ENCODE data around the gene UGT2B7. TPM values are rescaled to one million over a fixed set of nuclear protein-coding genes. Genes with fewer than 3 reads are reported as not detected.
"Not testable (repeated sequence)": the region's sequence is repeated elsewhere in the genome, so short reads cannot be mapped to it uniquely, and the experiment has no call there.

The UGT2B7 gene
- polyA plus RNA-seq, 1 of the 3 experiments (the other 2 are of a cell fraction) = not detected

DNA sequence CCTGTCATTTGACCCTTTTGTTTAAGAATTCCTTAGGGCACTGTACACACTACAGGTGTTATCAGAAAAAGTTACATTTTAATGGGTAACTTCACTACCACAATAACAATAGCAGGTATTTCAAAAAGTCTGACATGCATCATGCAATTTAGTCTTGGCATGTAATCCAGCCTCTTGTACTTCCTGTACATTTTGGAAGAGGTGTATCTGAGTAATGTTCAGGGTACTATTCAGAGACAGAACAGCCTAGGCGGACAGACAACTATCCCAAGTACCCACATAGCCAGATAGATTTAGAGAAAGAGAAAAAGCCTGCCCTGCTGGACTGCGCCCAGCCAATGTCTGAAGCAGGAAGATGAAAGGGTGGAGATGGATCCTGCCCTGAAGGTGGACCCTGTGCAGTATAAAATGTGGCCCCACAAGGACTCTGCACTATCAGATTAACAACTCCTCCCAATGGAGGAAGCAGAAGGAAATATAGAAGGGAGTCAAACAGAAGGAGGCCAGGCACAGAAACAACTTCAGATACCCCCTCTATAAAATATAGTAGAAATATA lies 8.5 kb downstream of the UGT2B7 start:
- no peak for DNase-seq
- no peak overlapping the region for H3K9ac ChIP-seq
- TF ChIP-seq MXI1 (IDR thresholded peaks at IDR 0.05; ENCODE audit: low read depth, low read length) (no peak), EZH2phosphoT487 (IDR thresholded peaks at IDR 0.05; ENCODE audit: borderline replicate concordance, low read depth) (no peak), RCOR1 (IDR thresholded peaks at IDR 0.05; ENCODE audit: low read length) (no peak), GABPA (IDR thresholded peaks at IDR 0.05; ENCODE audit: low read depth) (no peak), FOXJ3 (CRISPR knock-in tag; IDR thresholded peaks at IDR 0.05) (no peak), YY1 (IDR thresholded peaks at IDR 0.05; ENCODE audit: low read depth) (no peak), TAF1 (IDR thresholded peaks at IDR 0.05; ENCODE audit: borderline replicate concordance, low read depth, low read length) (no peak), CHD2 (IDR thresholded peaks at IDR 0.05; ENCODE audit: low read length, partially characterized antibody) (no peak), JUND (IDR thresholded peaks at IDR 0.05) (no peak)
- TF ChIP-seq, protein P1, sequence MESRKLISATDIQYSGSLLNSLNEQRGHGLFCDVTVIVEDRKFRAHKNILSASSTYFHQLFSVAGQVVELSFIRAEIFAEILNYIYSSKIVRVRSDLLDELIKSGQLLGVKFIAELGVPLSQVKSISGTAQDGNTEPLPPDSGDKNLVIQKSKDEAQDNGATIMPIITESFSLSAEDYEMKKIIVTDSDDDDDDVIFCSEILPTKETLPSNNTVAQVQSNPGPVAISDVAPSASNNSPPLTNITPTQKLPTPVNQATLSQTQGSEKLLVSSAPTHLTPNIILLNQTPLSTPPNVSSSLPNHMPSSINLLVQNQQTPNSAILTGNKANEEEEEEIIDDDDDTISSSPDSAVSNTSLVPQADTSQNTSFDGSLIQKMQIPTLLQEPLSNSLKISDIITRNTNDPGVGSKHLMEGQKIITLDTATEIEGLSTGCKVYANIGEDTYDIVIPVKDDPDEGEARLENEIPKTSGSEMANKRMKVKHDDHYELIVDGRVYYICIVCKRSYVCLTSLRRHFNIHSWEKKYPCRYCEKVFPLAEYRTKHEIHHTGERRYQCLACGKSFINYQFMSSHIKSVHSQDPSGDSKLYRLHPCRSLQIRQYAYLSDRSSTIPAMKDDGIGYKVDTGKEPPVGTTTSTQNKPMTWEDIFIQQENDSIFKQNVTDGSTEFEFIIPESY (IDR thresholded peaks at IDR 0.05; ENCODE audit: borderline replicate concordance, low read depth) = no peak
- ChIA-PET POLR2A (no interaction called here), CTCF (no interaction called here)
- 3% methylated on average over 2 of the region's 2 CpGs for WGBS (ENCODE audit: low lambda C conversion rate)
- no peaks in the 10 kb centered on the region for H3K36me3 ChIP-seq (replicated peaks in 1 of 2; ENCODE audit: control insufficient read depth in 1 of 2, insufficient read depth in 2 of 2, low read length in 1 of 2)
- no peaks in the 10 kb centered on the region for H3K9me3 ChIP-seq
- no peaks in the 10 kb centered on the region for H4K20me1 ChIP-seq (ENCODE audit: insufficient read depth)
- no peak overlapping the region for H3K4me2 ChIP-seq
- H3K27ac ChIP-seq (ENCODE audit: low read depth in 2 of 2, low read length in 1 of 2) = no peak overlapping the region
- H3F3A ChIP-seq (replicated peaks; ENCODE audit: insufficient read depth) = no peaks in the 10 kb centered on the region
- no peaks in the 10 kb centered on the region for H3K4me1 ChIP-seq (ENCODE audit: control insufficient read depth in 1 of 2, insufficient read depth in 2 of 2, low read depth in 1 of 2, low read length in 1 of 2)
- no peaks in the 10 kb centered on the region for H3K9me2 ChIP-seq
- H3K79me2 ChIP-seq (ENCODE audit: insufficient read depth) = no peaks in the 10 kb centered on the region
- H3K27me3 ChIP-seq (ENCODE audit: insufficient read depth) = peaks cover 6% of the 10 kb centered on the region; the same call in 1 of the 2 replicates
- no peak overlapping the region for H2AFZ ChIP-seq (ENCODE audit: low read depth)
- no peak overlapping the region for H3K4me3 ChIP-seq (ENCODE audit: low read depth in 2 of 2, low read length in 1 of 2)

DNA sequence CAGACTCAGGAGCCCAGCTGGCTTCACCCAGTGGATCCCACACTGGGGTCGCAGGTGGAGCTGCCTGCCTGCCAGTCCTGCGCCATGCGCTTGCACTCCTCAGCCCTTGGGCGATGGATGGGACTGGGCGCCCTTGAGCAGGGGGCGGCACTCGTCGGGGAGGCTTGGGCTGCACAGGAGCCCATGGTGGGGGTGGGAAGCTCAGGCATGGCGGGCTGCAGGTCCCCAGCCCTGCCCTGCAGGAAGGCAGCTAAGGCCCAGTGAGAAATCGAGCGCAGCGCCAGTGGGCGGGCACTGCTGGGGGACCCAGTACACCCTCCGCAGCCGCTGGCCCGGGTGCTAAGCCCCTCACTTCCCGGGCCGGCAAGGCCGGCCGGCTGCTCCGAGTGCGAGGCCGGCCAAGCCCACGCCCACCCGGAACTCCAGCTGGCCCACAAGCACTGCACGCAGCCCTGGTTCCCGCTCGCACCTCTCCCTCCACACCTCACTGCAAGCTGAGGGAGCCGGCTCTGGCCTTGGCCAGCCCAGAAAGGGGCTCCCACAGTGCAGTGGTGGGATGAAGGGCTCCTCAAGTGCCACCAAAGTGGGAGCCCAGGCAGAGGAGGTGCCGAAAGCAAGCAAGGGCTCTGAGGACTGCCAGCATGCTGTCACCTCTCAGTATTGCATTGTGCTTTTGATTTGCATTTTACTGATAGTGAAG lies 19.0 kb downstream of the UGT2B7 start:
- H3K9me2 ChIP-seq; H3K9ac ChIP-seq; H3K79me2 ChIP-seq (ENCODE audit: insufficient read depth); DNase-seq; H4K20me1 ChIP-seq (ENCODE audit: insufficient read depth); CTCF ChIA-PET; H2AFZ ChIP-seq (ENCODE audit: low read depth); H3F3A ChIP-seq (replicated peaks; ENCODE audit: insufficient read depth); H3K4me1 ChIP-seq (ENCODE audit: control insufficient read depth in 1 of 2, insufficient read depth in 2 of 2, low read depth in 1 of 2, low read length in 1 of 2); H3K4me3 ChIP-seq (ENCODE audit: low read depth in 2 of 2, low read length in 1 of 2); H3K27ac ChIP-seq (ENCODE audit: low read depth in 2 of 2, low read length in 1 of 2); POLR2A ChIA-PET; H3K9me3 ChIP-seq; H3K36me3 ChIP-seq (replicated peaks in 1 of 2; ENCODE audit: control insufficient read depth in 1 of 2, insufficient read depth in 2 of 2, low read length in 1 of 2); H3K4me2 ChIP-seq: not testable (repeated sequence)
- 23% methylated on average over 3 of the region's 30 CpGs for WGBS (ENCODE audit: low lambda C conversion rate)
- H3K27me3 ChIP-seq (ENCODE audit: insufficient read depth) = peaks cover 19% of the 10 kb centered on the region; the same call in 1 of the 2 replicates

Data from SK-N-SH (cell line).